Esophagus squamous epithelium (tissue), 5 donors: ENCODE results near the gene DENND11. TPM values are rescaled to one million over a fixed set of nuclear protein-coding genes. Genes with fewer than 3 reads are reported as not detected.

ENCODE experiments used
- DNase-seq: peaks from one replicate; lab custom pipeline; 2025; lab: John Stamatoyannopoulos, UW
- H3K27ac ChIP-seq, 4 donors: fragments of 200-600 bp; sonication (generic); one replicate each; pipeline ENCODE4 v1.5.1; 2016 to 2019; ENCODE audit warnings: mild to moderate bottlenecking in 1 of 4
- H3K27me3 ChIP-seq, 4 donors: fragments of 200-600 bp; sonication (generic); 1 replicate in 3 of 4; 2 replicates in 1 of 4; pipeline versions ENCODE4 v1.5.1 to v1.6.0; 2017 to 2021; ENCODE audit warnings: antibody characterized with exemption in 1 of 4
- H3K36me3 ChIP-seq, 3 donors: fragments of 200-600 bp; sonication (generic); one replicate each; pipeline ENCODE4 v1.5.1; 2016 to 2019
- H3K4me1 ChIP-seq, 3 donors: fragments of 200-600 bp; sonication (generic); one replicate each; pipeline ENCODE4 v1.5.1; 2017 to 2019
- H3K4me3 ChIP-seq, 4 donors: fragments of 200-600 bp; sonication (generic); 1 replicate in 3 of 4; 2 replicates in 1 of 4; pipeline ENCODE4 v1.5.1; 2016 to 2019; ENCODE audit warnings: mild to moderate bottlenecking in 2 of 4, moderate library complexity in 1 of 4
- H3K9me3 ChIP-seq, 3 donors: fragments of 200-600 bp; sonication (generic); one replicate each; pipeline ENCODE4 v1.5.1; 2016 to 2019
- CTCF ChIP-seq, 6 experiments: fragments of 450-650 bp in 4 of 6; fragments of 200-600 bp in 2 of 6; sonication (generic) in 2 of 6; IDR thresholded peaks; one replicate each; pipeline ENCODE4 v1.5.1; 2016 to 2019; ENCODE audit warnings: antibody characterized with exemption in 6 of 6, mild to moderate bottlenecking in 4 of 6, moderate library complexity in 4 of 6
- POLR2A ChIP-seq, 4 donors: fragments of 450-650 bp; IDR thresholded peaks; one replicate each; pipeline ENCODE4 v1.6.1; 2017; ENCODE audit warnings: antibody characterized with exemption in 4 of 4, mild to moderate bottlenecking in 4 of 4, moderate library complexity in 3 of 4
- WGBS, 2 donors: methylation state at CpG; one replicate each; pipeline ENCODE4 v1.1.5; 2018; 5-methylcytosine and 5-hydroxymethylcytosine counted together
- intact Hi-C: fragments of 100-400 bp; cut with DNase I; formaldehyde crosslinking; loops from one replicate; pipeline ENCODE4 v1.15.0; 2022
- total RNA-seq, 4 donors: library from RNA; depleted of rRNA; stranded (reverse); fragments of >200 nt; gene quantifications; one replicate each; pipeline ENCODE4 v1.1.0, GENCODE V29; 2016
- donor health status: DM: yes; HTN: yes; CAD: no.

The DENND11 gene
- total RNA-seq, 4 donors from 2014 or later = 11.8 to 28.6 (median 14.2) TPM

- Histone ChIP-seq H3K9me3 (no peaks in the 10 kb centered on the region), H3K4me3 (peak overlapping the region; percentile 58 to 87 (median 76)), H3K27me3 (no peaks in the 10 kb centered on the region), H3K4me1 (peaks cover 6 to 37% (median 13%) of the 10 kb centered on the region in 3 donors), H3K27ac (peak overlapping the region; percentile 85 to 91 (median 88)), H3K36me3 (peaks cover 11 to 41% (median 18%) of the 10 kb centered on the region in 3 donors)
- TF ChIP-seq POLR2A (IDR thresholded peaks at IDR 0.05) (no peak), CTCF (IDR thresholded peaks at IDR 0.05) (no peak)
- intact Hi-C loops = loop anchor here (10.0 kb wide), 1 partner anchor 74 kb away; no protein-coding TSS in a partner anchor
- no peak for DNase-seq
- 0 to 1% methylated on average over 6 of the region's 6 CpGs for WGBS, 2 donors
Observed at GRCh38 chr7:141738592-141739013, 36.6 kb upstream of the DENND11 start.

DNA sequence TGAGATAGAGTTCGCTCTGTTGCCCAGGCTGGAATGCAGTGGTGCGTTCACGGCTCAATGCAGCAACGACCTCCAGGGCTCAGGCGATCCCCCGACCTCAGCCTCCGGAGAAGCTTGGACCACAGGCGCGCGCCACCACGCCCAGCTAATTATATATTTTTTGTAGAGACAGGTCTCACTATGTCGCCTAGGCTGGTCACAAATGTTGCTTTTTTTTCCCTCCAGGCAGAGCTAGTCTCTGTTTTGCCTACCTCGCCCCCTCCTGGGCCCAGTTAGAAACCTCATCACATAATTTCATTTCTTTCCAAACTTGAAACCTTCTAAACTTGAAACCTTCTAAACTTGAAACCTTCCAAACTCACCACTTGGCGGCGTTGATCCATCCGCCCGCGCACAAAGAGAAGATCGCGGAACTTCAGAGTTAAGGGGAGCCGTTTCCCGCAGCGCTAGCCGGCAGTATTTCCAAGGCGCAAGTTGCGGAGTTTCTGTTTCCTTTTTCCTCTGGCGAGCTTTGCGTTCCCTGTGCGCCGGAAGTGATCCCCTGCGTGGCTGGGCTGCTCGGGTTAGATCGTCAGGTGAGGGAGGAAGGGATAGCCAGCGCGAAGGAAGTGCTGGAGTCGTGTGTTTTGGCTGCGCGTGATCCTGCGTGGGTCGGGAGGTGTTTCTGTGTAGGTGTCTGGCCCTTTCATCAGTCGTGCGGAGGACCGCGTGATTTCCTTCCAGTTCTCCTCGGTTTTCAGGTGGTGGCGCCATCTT is 36.0 kb upstream of the DENND11 start, which contains the start of gene SSBP1:
Gene SSBP1 (plus strand): TSS at position 523 of the 756 bp plus-strand sequence. CDS start 809 bp downstream, outside the sequence.
- no peaks in the 10 kb centered on the region for H3K27me3 ChIP-seq
- no peaks in the 10 kb centered on the region for H3K9me3 ChIP-seq
- H3K4me3 ChIP-seq = peak within 1 kb of the TSS; percentile 58 to 87 (median 76)
- peaks cover 6 to 37% (median 13%) of the 10 kb centered on the region in 3 donors for H3K4me1 ChIP-seq
- 1 to 2% methylated on average over 34 to 40 of the region's 46 CpGs for WGBS, 2 donors
- H3K36me3 ChIP-seq = peaks cover 5 to 35% (median 12%) of the 10 kb centered on the region in 3 donors
- intact Hi-C loops = loop anchor here (10.0 kb wide), 1 partner anchor 73 kb away; no protein-coding TSS in a partner anchor
- peak; percentile 58 to 99 (median 84) for TF ChIP-seq CTCF (IDR thresholded peaks at IDR 0.05)
- TF ChIP-seq POLR2A (IDR thresholded peaks at IDR 0.05) = peak in 3 of 4 donors; percentile 23 to 59 (median 29)
- DNase-seq = peak; percentile 55
- H3K27ac ChIP-seq = peak within 1 kb of the TSS; percentile 85 to 91 (median 88)

- intact Hi-C loops = loop anchor here (10.0 kb wide), 1 partner anchor 72 kb away; no protein-coding TSS in a partner anchor
- 52 to 55% methylated on average over 11 of the region's 11 CpGs for WGBS, 2 donors
Observed at GRCh38 chr7:141737118-141737835, 35.3 kb upstream of the DENND11 start.

DNA sequence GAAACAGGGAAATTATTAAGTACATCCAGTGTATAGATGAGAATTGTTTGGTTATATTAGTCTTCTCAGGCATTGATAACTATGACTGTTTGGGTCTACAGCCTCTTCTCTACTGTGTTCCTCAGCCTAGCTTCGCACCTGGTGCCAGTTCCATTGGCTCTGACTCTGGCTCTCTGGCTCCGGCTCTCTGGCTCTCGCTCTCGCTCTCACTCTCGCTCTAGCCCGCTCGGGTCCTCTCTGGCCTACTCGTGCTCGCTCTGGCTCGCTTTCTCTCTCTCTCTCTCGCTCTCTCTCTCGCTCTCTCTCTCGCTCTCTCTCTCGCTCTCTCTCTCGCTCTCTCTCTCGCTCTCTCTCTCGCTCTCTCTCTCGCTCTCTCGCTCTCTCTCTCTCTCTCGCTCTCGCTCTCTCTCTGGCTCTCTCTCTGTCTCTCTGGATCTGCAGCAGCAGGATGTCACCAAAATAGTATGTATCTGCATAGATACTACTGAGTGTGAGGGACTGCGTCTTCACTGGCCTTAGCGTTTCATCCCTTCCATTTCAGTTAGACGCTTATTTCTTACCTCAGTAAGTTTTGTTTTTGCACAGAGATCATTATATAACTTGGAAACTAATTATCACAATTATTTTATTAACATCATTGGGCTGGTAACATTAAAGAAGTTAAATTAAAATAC is 29.6 kb upstream of the DENND11 start:
- Histone ChIP-seq H3K27ac (no peak overlapping the region), H3K4me3 (no peak overlapping the region), H3K4me1 (no peaks in the 10 kb centered on the region), H3K27me3 (no peaks in the 10 kb centered on the region), H3K9me3 (no peaks in the 10 kb centered on the region), H3K36me3 (no peaks in the 10 kb centered on the region)
- 83 to 90% methylated on average over 19 to 23 of the region's 24 CpGs for WGBS, 2 donors
- TF ChIP-seq POLR2A (IDR thresholded peaks at IDR 0.05) (no peak), CTCF (IDR thresholded peaks at IDR 0.05) (no peak)
- DNase-seq = no peak
- intact Hi-C loops = loop anchor here (10.0 kb wide), 1 partner anchor 67 kb away; no protein-coding TSS in a partner anchor

More at GRCh38 chr7:141737118-141737835, 35.3 kb upstream of the DENND11 start:
- no peak for TF ChIP-seq POLR2A (IDR thresholded peaks at IDR 0.05)
- TF ChIP-seq CTCF (IDR thresholded peaks at IDR 0.05) = no peak
- H3K27me3 ChIP-seq = no peaks in the 10 kb centered on the region
- no peak for DNase-seq
- peaks cover 6 to 37% (median 13%) of the 10 kb centered on the region in 3 donors for H3K4me1 ChIP-seq
- H3K9me3 ChIP-seq = no peaks in the 10 kb centered on the region
- peak overlapping the region; percentile 85 to 91 (median 88) for H3K27ac ChIP-seq
- peaks cover 4 to 28% (median 6%) of the 10 kb centered on the region in 3 donors for H3K36me3 ChIP-seq
- H3K4me3 ChIP-seq = peak overlapping the region; percentile 58 to 87 (median 76)
